Measurements from ENCODE around the gene RNF8. TPM values are rescaled to one million over a fixed set of nuclear protein-coding genes. Genes with fewer than 3 reads are reported as not detected.
A peak's percentile ranks its signal among the peaks of the same experiment; 100 is the strongest.

Gene RNF8
- total RNA-seq, 1 donor from 2014 or later = 34.2 TPM

- H3K4me3 Mint-ChIP-seq (ENCODE audit: low read depth) = no peak overlapping the region
- no peaks in the 10 kb centered on the region for H3K27me3 Mint-ChIP-seq
- H3K9me3 Mint-ChIP-seq (ENCODE audit: low read depth) = no peaks in the 10 kb centered on the region
- no peak for DNase-seq (ENCODE audit: low spot score, unreplicated experiment)
- H3K4me1 Mint-ChIP-seq (ENCODE audit: low read depth) = peaks cover 8% of the 10 kb centered on the region
- H3K36me3 Mint-ChIP-seq (ENCODE audit: insufficient read depth) = peaks cover 12% of the 10 kb centered on the region
- TF ChIP-seq CTCF (IDR thresholded peaks at IDR 0.05; ENCODE audit: unreplicated experiment) = no peak
- peak overlapping the region; percentile 13 for H3K27ac Mint-ChIP-seq
Observed at GRCh38 chr6:37308069-37308815, 45.5 kb upstream of the RNF8 start.

GRCh38 chr6:37309046-37309445 is 44.7 kb upstream of the RNF8 start:
- no peak overlapping the region for H3K4me3 Mint-ChIP-seq (ENCODE audit: low read depth)
- peaks cover 8% of the 10 kb centered on the region for H3K36me3 Mint-ChIP-seq (ENCODE audit: insufficient read depth)
- no peak for DNase-seq (ENCODE audit: low spot score, unreplicated experiment)
- peaks cover 8% of the 10 kb centered on the region for H3K4me1 Mint-ChIP-seq (ENCODE audit: low read depth)
- H3K9me3 Mint-ChIP-seq (ENCODE audit: low read depth) = no peaks in the 10 kb centered on the region
- H3K27me3 Mint-ChIP-seq = no peaks in the 10 kb centered on the region
- no peak overlapping the region for H3K27ac Mint-ChIP-seq
- no peak for TF ChIP-seq CTCF (IDR thresholded peaks at IDR 0.05; ENCODE audit: unreplicated experiment)

- Mint-ChIP-seq H3K4me1 (ENCODE audit: low read depth) (peaks cover 8% of the 10 kb centered on the region), H3K36me3 (ENCODE audit: insufficient read depth) (peaks cover 8% of the 10 kb centered on the region), H3K27me3 (no peaks in the 10 kb centered on the region), H3K9me3 (ENCODE audit: low read depth) (no peaks in the 10 kb centered on the region), H3K27ac (no peak overlapping the region), H3K4me3 (ENCODE audit: low read depth) (no peak overlapping the region)
- TF ChIP-seq CTCF (IDR thresholded peaks at IDR 0.05; ENCODE audit: unreplicated experiment) = no peak
- no peak for DNase-seq (ENCODE audit: low spot score, unreplicated experiment)
Observed at GRCh38 chr6:37309692-37310091, 44.1 kb upstream of the RNF8 start.

GRCh38 chr6:37310966-37311365 is 42.8 kb upstream of the RNF8 start:
- no peak for DNase-seq (ENCODE audit: low spot score, unreplicated experiment)
- no peak for TF ChIP-seq CTCF (IDR thresholded peaks at IDR 0.05; ENCODE audit: unreplicated experiment)
- Mint-ChIP-seq H3K4me3 (ENCODE audit: low read depth) (no peak overlapping the region), H3K27ac (no peak overlapping the region), H3K9me3 (ENCODE audit: low read depth) (no peaks in the 10 kb centered on the region), H3K27me3 (no peaks in the 10 kb centered on the region), H3K36me3 (ENCODE audit: insufficient read depth) (peaks cover 11% of the 10 kb centered on the region), H3K4me1 (ENCODE audit: low read depth) (peaks cover 10% of the 10 kb centered on the region)

- Mint-ChIP-seq H3K4me3 (ENCODE audit: low read depth) (no peak overlapping the region), H3K4me1 (ENCODE audit: low read depth) (peaks cover 10% of the 10 kb centered on the region), H3K9me3 (ENCODE audit: low read depth) (no peaks in the 10 kb centered on the region), H3K36me3 (ENCODE audit: insufficient read depth) (peaks cover 11% of the 10 kb centered on the region), H3K27me3 (no peaks in the 10 kb centered on the region), H3K27ac (peak overlapping the region; percentile 94)
- no peak for TF ChIP-seq CTCF (IDR thresholded peaks at IDR 0.05; ENCODE audit: unreplicated experiment)
- DNase-seq (ENCODE audit: low spot score, unreplicated experiment) = no peak
Observed at GRCh38 chr6:37311741-37312473, 41.9 kb upstream of the RNF8 start.
